Ishikawa (cell line): ENCODE measurements around the gene ORM1.

Experiments used
- EP300 ChIP-seq: IDR thresholded peaks from 2 replicates; pipeline ENCODE4 v1.6.1; 2012; ENCODE audit warnings: borderline replicate concordance
- FOXM1 ChIP-seq: IDR thresholded peaks from 2 replicates; pipeline ENCODE4 v1.6.1; 2012; ENCODE audit warnings: low read depth, borderline replicate concordance
- MAX ChIP-seq: IDR thresholded peaks from 2 replicates; pipeline ENCODE4 v1.6.1; 2012
- TAF1 ChIP-seq: IDR thresholded peaks from 2 replicates; pipeline ENCODE4 v1.6.1; 2012; ENCODE audit warnings: low read depth, mild to moderate bottlenecking
- USF1 ChIP-seq: IDR thresholded peaks from 2 replicates; pipeline ENCODE4 v1.6.1; 2012

GRCh38 chr9:114366334-114367128 lies 43.6 kb downstream of the ORM1 start:
- TF ChIP-seq MAX (peak; percentile 32; the same call in 1 of the 2 replicates), FOXM1 (peak; percentile 65; the same call in 1 of the 2 replicates), EP300 (peak; percentile 73; the same call in 1 of the 2 replicates), TAF1 (no peak), USF1 (no peak)
